Uterus (tissue), 2 donors: ENCODE measurements around the gene PTX3.

Source experiments
- POLR2A ChIP-seq, 2 donors: fragments of 450-650 bp; IDR thresholded peaks; one replicate each; pipeline ENCODE4 v1.6.1; 2016; ENCODE audit warnings: antibody characterized with exemption in 2 of 2, mild to moderate bottlenecking in 1 of 2, moderate library complexity in 1 of 2
- TF ChIP-seq, protein P1 (sequence below), 4 experiments: fragments of 200-600 bp in 2 of 4; fragments of 450-650 bp in 2 of 4; sonication (generic) in 2 of 4; IDR thresholded peaks; one replicate each; pipeline ENCODE4 v1.5.1; 2016 to 2019; ENCODE audit warnings: antibody characterized with exemption in 4 of 4, mild to moderate bottlenecking in 2 of 4, moderate library complexity in 1 of 4

DNA sequence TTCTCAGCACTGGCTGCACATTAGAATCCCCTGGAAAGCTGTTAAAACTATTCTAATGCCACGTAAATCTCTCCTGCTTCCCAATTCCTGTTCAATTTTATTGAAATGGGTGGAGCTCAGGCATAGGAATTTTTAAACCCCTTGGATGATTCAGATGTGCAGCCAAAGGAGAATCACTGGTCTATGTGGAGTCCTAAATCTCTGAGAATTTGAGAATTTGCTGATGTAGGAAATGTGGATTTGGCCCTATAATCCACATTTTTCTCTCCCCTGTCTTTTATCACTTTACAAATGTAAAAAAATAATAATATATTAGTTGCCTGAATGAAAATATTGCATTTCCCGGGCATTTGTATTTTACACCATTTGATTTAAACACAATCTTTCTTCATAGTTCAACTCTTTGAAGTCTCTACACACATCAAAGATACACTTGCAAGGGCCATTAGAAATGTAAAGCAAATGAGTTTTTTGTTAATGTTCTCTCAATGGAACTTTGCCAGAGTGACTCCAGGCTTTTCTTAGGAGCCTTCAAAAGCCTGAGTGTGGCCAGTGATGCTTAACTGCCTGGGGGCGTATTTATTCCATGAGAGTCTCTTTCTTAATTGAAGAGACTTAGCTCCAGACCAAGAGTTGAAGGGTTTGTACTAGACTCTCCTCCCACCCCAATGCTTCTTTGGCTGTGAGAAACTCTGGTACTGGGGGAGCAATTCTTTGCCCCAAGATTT lies 48.8 kb upstream of the PTX3 start:
- TF ChIP-seq, protein P1, sequence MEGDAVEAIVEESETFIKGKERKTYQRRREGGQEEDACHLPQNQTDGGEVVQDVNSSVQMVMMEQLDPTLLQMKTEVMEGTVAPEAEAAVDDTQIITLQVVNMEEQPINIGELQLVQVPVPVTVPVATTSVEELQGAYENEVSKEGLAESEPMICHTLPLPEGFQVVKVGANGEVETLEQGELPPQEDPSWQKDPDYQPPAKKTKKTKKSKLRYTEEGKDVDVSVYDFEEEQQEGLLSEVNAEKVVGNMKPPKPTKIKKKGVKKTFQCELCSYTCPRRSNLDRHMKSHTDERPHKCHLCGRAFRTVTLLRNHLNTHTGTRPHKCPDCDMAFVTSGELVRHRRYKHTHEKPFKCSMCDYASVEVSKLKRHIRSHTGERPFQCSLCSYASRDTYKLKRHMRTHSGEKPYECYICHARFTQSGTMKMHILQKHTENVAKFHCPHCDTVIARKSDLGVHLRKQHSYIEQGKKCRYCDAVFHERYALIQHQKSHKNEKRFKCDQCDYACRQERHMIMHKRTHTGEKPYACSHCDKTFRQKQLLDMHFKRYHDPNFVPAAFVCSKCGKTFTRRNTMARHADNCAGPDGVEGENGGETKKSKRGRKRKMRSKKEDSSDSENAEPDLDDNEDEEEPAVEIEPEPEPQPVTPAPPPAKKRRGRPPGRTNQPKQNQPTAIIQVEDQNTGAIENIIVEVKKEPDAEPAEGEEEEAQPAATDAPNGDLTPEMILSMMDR (IDR thresholded peaks at IDR 0.05): no peak
- no peak for TF ChIP-seq POLR2A (IDR thresholded peaks at IDR 0.05)
